Astrocyte (in vitro differentiated cells and primary cell): Measurements from ENCODE around the gene ATF3.

Experiments used
- CTCF ChIP-seq: IDR thresholded peaks from 2 replicates; pipeline ENCODE4 v1.5.1; 2011; ENCODE audit warnings: low read depth, mild to moderate bottlenecking, inconsistent platforms, low read length, moderate library complexity; ENCODE audit not compliant: insufficient read depth
- EZH2 ChIP-seq: IDR thresholded peaks from 2 replicates; pipeline ENCODE4 v1.6.1; 2012; ENCODE audit warnings: mild to moderate bottlenecking, low read length, inconsistent platforms; ENCODE audit not compliant: insufficient read depth

GRCh38 chr1:212628046-212628445, 19.5 kb downstream of the ATF3 start:
- TF ChIP-seq CTCF (no peak), EZH2 (no peak)
